Spleen (tissue), 13 donors: ENCODE results near the gene MOV10. TPM values are rescaled to one million over a fixed set of nuclear protein-coding genes. Genes with fewer than 3 reads are reported as not detected.

Experiments
- DNase-seq: peaks from one replicate; pipeline ENCODE4 v3.0.0-alpha.2; 2020
- H3K27ac ChIP-seq, 8 donors: fragments of 200-600 bp; sonication (generic) in 7 of 8; 1 replicate in 4 of 8; 2 replicates in 4 of 8; pipeline versions ENCODE4 v1.5.0 to v1.8.0; 2016 to 2021; ENCODE audit warnings: inconsistent platforms in 4 of 8, mild to moderate bottlenecking in 4 of 8, moderate library complexity in 1 of 8
- H3K27me3 ChIP-seq, 7 donors: fragments of 200-600 bp; sonication (generic) in 6 of 7; replicated peaks in 1 of 7; 1 replicate in 4 of 7; 2 replicates in 3 of 7; pipeline versions ENCODE4 v1.5.0 to v1.8.0; 2016 to 2021; ENCODE audit warnings: inconsistent platforms in 3 of 7, mild to moderate bottlenecking in 1 of 7
- H3K36me3 ChIP-seq, 6 donors: fragments of 200-600 bp; sonication (generic) in 5 of 6; 1 replicate in 4 of 6; 2 replicates in 2 of 6; pipeline versions ENCODE4 v1.5.0 to v1.8.0; 2016 to 2021; ENCODE audit warnings: inconsistent platforms in 2 of 6
- H3K4me1 ChIP-seq, 6 donors: fragments of 200-600 bp; sonication (generic) in 5 of 6; 1 replicate in 3 of 6; 2 replicates in 3 of 6; pipeline versions ENCODE4 v1.5.0 to v1.8.0; 2016 to 2021; ENCODE audit warnings: inconsistent platforms in 3 of 6
- H3K4me3 ChIP-seq, 8 donors: fragments of 200-600 bp; sonication (generic) in 7 of 8; 1 replicate in 4 of 8; 2 replicates in 4 of 8; pipeline versions ENCODE4 v1.5.0 to v1.8.0; 2016 to 2021; ENCODE audit warnings: inconsistent platforms in 4 of 8, mild to moderate bottlenecking in 4 of 8, moderate library complexity in 2 of 8
- H3K9me3 ChIP-seq, 8 donors: fragments of 200-600 bp; sonication (generic) in 7 of 8; 1 replicate in 4 of 8; 2 replicates in 4 of 8; pipeline versions ENCODE4 v1.5.0 to v1.8.0; 2016 to 2021; ENCODE audit warnings: inconsistent platforms in 4 of 8
- POLR2A ChIP-seq, 3 donors: fragments of 450-650 bp; IDR thresholded peaks; one replicate each; pipeline ENCODE4 v1.5.1; 2017; ENCODE audit warnings: antibody characterized with exemption in 3 of 3, mild to moderate bottlenecking in 1 of 3
- POLR2AphosphoS5 ChIP-seq, 3 donors: sonication (generic); formaldehyde crosslinking; IDR thresholded peaks; one replicate each; pipeline ENCODE4 v1.5.1; 2017; ENCODE audit warnings: antibody characterized with exemption in 3 of 3
- WGBS, 5 donors: extraction: QIAGEN DNeasy Blood & Tissue Kit in 3 of 5; methylation state at CpG; one replicate each; pipeline versions ENCODE4 v1.1.5 to v1.1.7; 2013 to 2018; 5-methylcytosine and 5-hydroxymethylcytosine counted together
- intact Hi-C: fragments of 100-400 bp; cut with DNase I; formaldehyde crosslinking; loops from one replicate; pipeline ENCODE4 v1.15.0; 2023; ENCODE audit warnings: low total_unique reads
- long read RNA-seq, 2 donors: transcript quantifications; one replicate each; lab custom pipeline, GENCODE V29; 2026
- polyA plus RNA-seq, 3 donors: library from polyadenylated mRNA; stranded (reverse); fragments of 200-250 nt; gene quantifications; one replicate each; pipeline ENCODE4 v1.2.1, GENCODE V29; 2013
- total RNA-seq, 7 donors: library from RNA; depleted of rRNA in 3 of 7; stranded (reverse); fragments of >200 nt in 3 of 7; fragmentation: NEBNext Ultra II Directional in 4 of 7; extraction: Animal tissue kit (Norgen Biotek cat#: 25700) in 4 of 7; gene quantifications; one replicate each; pipeline versions ENCODE4 v1.1.0 to v1.2.1, GENCODE V29; 2016 to 2021
- TF ChIP-seq, protein P1 (sequence below), 11 experiments: fragments of 200-600 bp in 7 of 11; fragments of 450-650 bp in 4 of 11; sonication (generic) in 4 of 11; IDR thresholded peaks in 8 of 11; conservative IDR thresholded peaks in 3 of 11; 1 replicate in 7 of 11; 2 replicates in 4 of 11; pipeline versions ENCODE4 v1.4.0 to v1.8.0; 2016 to 2021; ENCODE audit warnings: antibody characterized with exemption in 11 of 11, inconsistent platforms in 4 of 11, mild to moderate bottlenecking in 1 of 11
- donor health status: healthy with polysubstance abuse.
- donor health status: DM: no; HTN: no; CAD: no; lungs with moderate emphysema.
- donor health status: DM: no; HTN: no; CAD: no.
- donor health status: Bipolar disorder and iron deficiency.
- donor health status: healthy.
- donor health status: DM: no; HTN: no; CAD: no.
- donor health status: DM: yes; HTN: yes; CAD: no.

MOV10 gene, protein sequence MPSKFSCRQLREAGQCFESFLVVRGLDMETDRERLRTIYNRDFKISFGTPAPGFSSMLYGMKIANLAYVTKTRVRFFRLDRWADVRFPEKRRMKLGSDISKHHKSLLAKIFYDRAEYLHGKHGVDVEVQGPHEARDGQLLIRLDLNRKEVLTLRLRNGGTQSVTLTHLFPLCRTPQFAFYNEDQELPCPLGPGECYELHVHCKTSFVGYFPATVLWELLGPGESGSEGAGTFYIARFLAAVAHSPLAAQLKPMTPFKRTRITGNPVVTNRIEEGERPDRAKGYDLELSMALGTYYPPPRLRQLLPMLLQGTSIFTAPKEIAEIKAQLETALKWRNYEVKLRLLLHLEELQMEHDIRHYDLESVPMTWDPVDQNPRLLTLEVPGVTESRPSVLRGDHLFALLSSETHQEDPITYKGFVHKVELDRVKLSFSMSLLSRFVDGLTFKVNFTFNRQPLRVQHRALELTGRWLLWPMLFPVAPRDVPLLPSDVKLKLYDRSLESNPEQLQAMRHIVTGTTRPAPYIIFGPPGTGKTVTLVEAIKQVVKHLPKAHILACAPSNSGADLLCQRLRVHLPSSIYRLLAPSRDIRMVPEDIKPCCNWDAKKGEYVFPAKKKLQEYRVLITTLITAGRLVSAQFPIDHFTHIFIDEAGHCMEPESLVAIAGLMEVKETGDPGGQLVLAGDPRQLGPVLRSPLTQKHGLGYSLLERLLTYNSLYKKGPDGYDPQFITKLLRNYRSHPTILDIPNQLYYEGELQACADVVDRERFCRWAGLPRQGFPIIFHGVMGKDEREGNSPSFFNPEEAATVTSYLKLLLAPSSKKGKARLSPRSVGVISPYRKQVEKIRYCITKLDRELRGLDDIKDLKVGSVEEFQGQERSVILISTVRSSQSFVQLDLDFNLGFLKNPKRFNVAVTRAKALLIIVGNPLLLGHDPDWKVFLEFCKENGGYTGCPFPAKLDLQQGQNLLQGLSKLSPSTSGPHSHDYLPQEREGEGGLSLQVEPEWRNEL
- total RNA-seq: 10 to 100 TPM; 45.5 to 92.3 (median 60.2) TPM
- 10 to 100 TPM; 23.5 to 62.5 (median 50.8) TPM for polyA plus RNA-seq
- long read RNA-seq, donor 1, transcript MOV10-201 (20 exons, 3,383 nt): major isoform, 6 of 10 reads
- long read RNA-seq, donor 1, partial matches to known transcripts: 0 of 10 reads
- long read RNA-seq, donor 1, other reads (novel, unspliced or antisense): 0 of 10 reads
- long read RNA-seq, donor 2, partial matches to known transcripts: 53 of 155 reads
- long read RNA-seq, donor 2, other reads (novel, unspliced or antisense): 99 of 155 reads

DNA sequence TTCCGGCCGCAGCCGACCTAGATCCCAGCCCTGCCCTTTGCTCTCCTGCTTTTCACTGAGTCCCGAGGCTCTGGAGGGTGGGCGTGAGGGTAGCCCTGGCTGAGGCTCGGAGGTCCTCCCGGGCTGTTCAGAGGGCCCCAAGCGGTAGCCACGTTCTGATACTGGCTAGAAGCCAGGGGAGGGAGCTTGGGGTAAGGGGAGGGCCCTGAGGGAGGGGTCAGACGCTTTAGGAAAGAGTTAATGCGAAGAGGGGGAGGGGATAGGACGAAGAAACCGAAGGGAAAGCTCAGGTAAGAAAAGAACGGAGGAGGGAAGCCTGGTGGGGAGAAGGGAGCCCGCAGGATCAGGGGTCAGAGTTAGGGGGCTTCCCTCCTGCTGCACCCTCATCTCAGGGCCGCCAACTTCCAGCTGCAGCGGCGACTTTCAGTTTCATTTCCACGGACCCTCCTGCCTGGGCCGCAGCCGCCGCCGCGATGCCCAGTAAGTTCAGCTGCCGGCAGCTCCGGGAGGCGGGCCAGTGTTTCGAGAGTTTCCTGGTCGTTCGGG is at the start of gene MOV10:
Gene MOV10, plus strand, starts transcription at position 220 of the 546 bp plus-strand sequence. Its CDS starts 254 bp downstream, at position 474.
- intact Hi-C loops: loop anchor here (10.0 kb wide), 1 partner anchor 50 kb away; no protein-coding TSS in a partner anchor
- peak; percentile 70 to 91 (median 87) for TF ChIP-seq POLR2AphosphoS5 (IDR thresholded peaks at IDR 0.05)
- TF ChIP-seq POLR2A (IDR thresholded peaks at IDR 0.05): no peak
- TF ChIP-seq, protein P1, sequence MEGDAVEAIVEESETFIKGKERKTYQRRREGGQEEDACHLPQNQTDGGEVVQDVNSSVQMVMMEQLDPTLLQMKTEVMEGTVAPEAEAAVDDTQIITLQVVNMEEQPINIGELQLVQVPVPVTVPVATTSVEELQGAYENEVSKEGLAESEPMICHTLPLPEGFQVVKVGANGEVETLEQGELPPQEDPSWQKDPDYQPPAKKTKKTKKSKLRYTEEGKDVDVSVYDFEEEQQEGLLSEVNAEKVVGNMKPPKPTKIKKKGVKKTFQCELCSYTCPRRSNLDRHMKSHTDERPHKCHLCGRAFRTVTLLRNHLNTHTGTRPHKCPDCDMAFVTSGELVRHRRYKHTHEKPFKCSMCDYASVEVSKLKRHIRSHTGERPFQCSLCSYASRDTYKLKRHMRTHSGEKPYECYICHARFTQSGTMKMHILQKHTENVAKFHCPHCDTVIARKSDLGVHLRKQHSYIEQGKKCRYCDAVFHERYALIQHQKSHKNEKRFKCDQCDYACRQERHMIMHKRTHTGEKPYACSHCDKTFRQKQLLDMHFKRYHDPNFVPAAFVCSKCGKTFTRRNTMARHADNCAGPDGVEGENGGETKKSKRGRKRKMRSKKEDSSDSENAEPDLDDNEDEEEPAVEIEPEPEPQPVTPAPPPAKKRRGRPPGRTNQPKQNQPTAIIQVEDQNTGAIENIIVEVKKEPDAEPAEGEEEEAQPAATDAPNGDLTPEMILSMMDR (IDR thresholded peaks at IDR 0.05 in 8 of 11, conservative IDR thresholded peaks at IDR 0.05 in 3 of 11): peak in 1 of 11 experiments; percentile 13
- no peaks in the 10 kb centered on the region for H3K9me3 ChIP-seq

DNA sequence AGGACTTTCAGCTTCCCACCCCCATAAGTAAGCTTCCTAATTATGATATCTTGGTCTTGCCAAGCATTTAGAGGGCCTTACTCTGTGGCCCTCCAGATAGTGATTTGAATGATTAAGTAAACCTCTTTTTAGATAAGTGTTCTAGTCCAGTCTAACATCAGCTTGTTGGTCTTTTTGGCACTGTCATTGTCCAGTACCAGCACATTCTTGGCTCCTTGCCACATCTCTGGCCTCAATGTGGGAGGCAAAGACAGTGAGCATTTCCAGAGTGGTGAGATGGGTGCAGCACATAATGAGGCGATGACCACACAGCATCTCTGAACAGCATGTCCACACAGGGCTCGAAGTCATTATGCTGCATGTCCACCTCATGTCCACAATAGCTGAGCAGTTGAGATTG is 48.8 kb upstream of the MOV10 start:
- TF ChIP-seq, protein P1 (IDR thresholded peaks at IDR 0.05 in 8 of 11, conservative IDR thresholded peaks at IDR 0.05 in 3 of 11): no peak
- no peak for TF ChIP-seq POLR2AphosphoS5 (IDR thresholded peaks at IDR 0.05)
- no peak for TF ChIP-seq POLR2A (IDR thresholded peaks at IDR 0.05)
- Histone ChIP-seq H3K4me1 (peaks cover 60 to 100% (median 98%) of the 10 kb centered on the region in 6 donors), H3K27me3 (no peaks in the 10 kb centered on the region), H3K9me3 (no peaks in the 10 kb centered on the region), H3K4me3 (no peak overlapping the region), H3K36me3 (peaks cover 0 to 54% (median 2%) of the 10 kb centered on the region in 6 donors), H3K27ac (peak overlapping the region in 2 of 8 donors; percentile 17 to 50)
- no peak for DNase-seq
- intact Hi-C loops: loop anchor here (10.0 kb wide), 1 partner anchor 49 kb away; the partner anchor contains the start of gene MOV10
- WGBS, 5 donors: 88 to 100% (median 95%) methylated on average over 2 of the region's 2 CpGs

More for the DNA sequence above, at the start of gene MOV10:
- peaks cover 18 to 60% (median 42%) of the 10 kb centered on the region in 6 donors for H3K4me1 ChIP-seq
- DNase-seq: peak; percentile 92
- peaks cover 0 to 32% (median 25%) of the 10 kb centered on the region in 6 donors for H3K36me3 ChIP-seq
- peak within 1 kb of the TSS; percentile 73 to 95 (median 80) for H3K4me3 ChIP-seq
- H3K27ac ChIP-seq: peak within 1 kb of the TSS; percentile 79 to 94 (median 92)
- 0 to 1% (median 1%) methylated on average over 26 to 30 of the region's 30 CpGs for WGBS, 5 donors
- H3K27me3 ChIP-seq: no peaks in the 10 kb centered on the region

DNA sequence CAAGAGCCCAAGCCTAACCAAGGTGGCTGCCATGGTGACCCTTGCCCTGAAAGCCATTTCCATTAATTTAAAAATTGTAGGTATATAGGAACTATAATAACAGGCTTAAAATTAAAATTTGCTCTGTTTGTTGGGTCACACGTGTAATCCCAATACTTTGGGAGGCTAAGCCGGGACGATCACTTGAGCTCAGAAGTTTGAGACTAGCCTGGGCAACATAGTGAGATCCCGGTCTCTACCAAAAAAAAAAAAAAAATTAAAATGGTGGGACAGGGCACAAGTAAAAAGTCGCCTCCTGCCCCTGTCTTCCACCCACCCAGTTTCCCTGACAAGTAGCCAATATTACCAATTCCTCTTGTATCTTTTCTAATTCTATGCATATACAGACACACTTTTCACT is 48.3 kb upstream of the MOV10 start:
- WGBS, 5 donors: 93 to 99% (median 93%) methylated on average over 5 of the region's 5 CpGs
- Histone ChIP-seq H3K36me3 (peaks cover 0 to 59% (median 2%) of the 10 kb centered on the region in 6 donors), H3K27ac (peak overlapping the region in 2 of 8 donors; percentile 17 to 50), H3K4me3 (no peak overlapping the region), H3K4me1 (peaks cover 56 to 100% (median 97%) of the 10 kb centered on the region in 6 donors), H3K27me3 (no peaks in the 10 kb centered on the region), H3K9me3 (no peaks in the 10 kb centered on the region)
- intact Hi-C loops: loop anchor here (10.0 kb wide), 1 partner anchor 49 kb away; the partner anchor contains the start of gene MOV10
- DNase-seq: no peak
- TF ChIP-seq POLR2AphosphoS5 (IDR thresholded peaks at IDR 0.05) (no peak), POLR2A (IDR thresholded peaks at IDR 0.05) (no peak)
- TF ChIP-seq, protein P1 (IDR thresholded peaks at IDR 0.05 in 8 of 11, conservative IDR thresholded peaks at IDR 0.05 in 3 of 11): no peak
